Caco-2 (cell line): ENCODE results near the gene NELFB. TPM values are rescaled to one million over a fixed set of nuclear protein-coding genes. Genes with fewer than 3 reads are reported as not detected.

Source experiments
- BruUV-seq: library from RNA; stranded (reverse); fragments of 400-500 nt; replicated peaks from 2 replicates; lab custom pipeline; 2021; lab: Mats Ljungman, UMichigan
- CTCF ChIA-PET: fragments of 300-600 bp; sonication (Branson Sonifier 250); formaldehyde crosslinking; loops from one replicate; lab custom pipeline; 2022; ENCODE audit warnings: antibody characterized with exemption; lab: Charles Lee
- POLR2A ChIA-PET: fragments of 300-600 bp; sonication (Branson Sonifier 250); formaldehyde crosslinking; loops from one replicate; lab custom pipeline; 2022; ENCODE audit warnings: antibody characterized with exemption; lab: Charles Lee
- DNase-seq, 2 experiments: peaks; one replicate each; pipeline versions ENCODE4 v3.0.0 to v3.0.0-alpha.2; 2020 to 2022
- H3K27me3 ChIP-seq: replicated peaks from 2 replicates; pipeline ENCODE4 v1.6.0; 2011; ENCODE audit warnings: low read length; ENCODE audit not compliant: control insufficient read depth, insufficient read depth
- H3K36me3 ChIP-seq: 2 replicates; pipeline ENCODE4 v1.5.1; 2011; ENCODE audit warnings: low read length; ENCODE audit not compliant: control insufficient read depth, insufficient read depth
- H3K4me1 ChIP-seq: fragments of 250-450 bp; sonication (Bioruptor Pico); 2 replicates; pipeline ENCODE4 v1.5.1; 2020; ENCODE audit warnings: mild to moderate bottlenecking
- H3K4me3 ChIP-seq: 2 replicates; pipeline ENCODE4 v1.5.1; 2011; ENCODE audit warnings: low read depth, mild to moderate bottlenecking, control low read depth, low read length
- H3K9me3 ChIP-seq: fragments of 250-450 bp; sonication (Bioruptor Pico); 2 replicates; pipeline ENCODE4 v1.5.1; 2020; ENCODE audit warnings: mild to moderate bottlenecking, moderate library complexity
- H3K27ac Mint-ChIP-seq: one replicate; pipeline ENCODE4 v1.8.0; 2022; ENCODE audit warnings: mixed read lengths; ENCODE audit not compliant: unreplicated experiment
- H3K27me3 Mint-ChIP-seq: one replicate; pipeline ENCODE4 v1.8.0; 2022; ENCODE audit warnings: mixed read lengths; ENCODE audit not compliant: insufficient read depth, unreplicated experiment
- H3K36me3 Mint-ChIP-seq: one replicate; pipeline ENCODE4 v1.8.0; 2022; ENCODE audit warnings: mild to moderate bottlenecking, mixed read lengths; ENCODE audit not compliant: insufficient read depth, unreplicated experiment
- H3K4me1 Mint-ChIP-seq: one replicate; pipeline ENCODE4 v1.8.0; 2022; ENCODE audit warnings: low read depth, mixed read lengths; ENCODE audit not compliant: unreplicated experiment
- H3K4me3 Mint-ChIP-seq: one replicate; pipeline ENCODE4 v1.8.0; 2022; ENCODE audit warnings: mild to moderate bottlenecking, moderate library complexity, mixed read lengths; ENCODE audit not compliant: unreplicated experiment
- H3K9me3 Mint-ChIP-seq: one replicate; pipeline ENCODE4 v1.8.0; 2022; ENCODE audit warnings: mixed read lengths; ENCODE audit not compliant: unreplicated experiment
- intact Hi-C: fragments of 100-400 bp; cut with micrococcal nuclease; formaldehyde crosslinking; loops from one replicate; pipeline ENCODE4 v1.10.0; 2022; ENCODE audit not compliant: unreplicated experiment
- total RNA-seq: library from RNA; stranded (reverse); gene quantifications from 2 replicates; pipeline ENCODE4 v1.2.3, GENCODE V29; 2022
- TF ChIP-seq, protein P1 (sequence below), 2 experiments: fragments of 200-600 bp in 1 of 2; IDR thresholded peaks; 1 replicate in 1 of 2; 2 replicates in 1 of 2; pipeline versions ENCODE4 v1.5.1 to v1.8.0; 2011 to 2022; ENCODE audit warnings: antibody characterized with exemption in 1 of 2, control low read depth in 1 of 2, inconsistent platforms in 1 of 2, low read depth in 1 of 2, low read length in 1 of 2, mild to moderate bottlenecking in 1 of 2, moderate library complexity in 1 of 2; ENCODE audit not compliant: insufficient read depth in 1 of 2, severe bottlenecking in 1 of 2, unreplicated experiment in 1 of 2

NELFB gene
- total RNA-seq, 1 experiment from 2014 or later = 79.1 TPM

DNA sequence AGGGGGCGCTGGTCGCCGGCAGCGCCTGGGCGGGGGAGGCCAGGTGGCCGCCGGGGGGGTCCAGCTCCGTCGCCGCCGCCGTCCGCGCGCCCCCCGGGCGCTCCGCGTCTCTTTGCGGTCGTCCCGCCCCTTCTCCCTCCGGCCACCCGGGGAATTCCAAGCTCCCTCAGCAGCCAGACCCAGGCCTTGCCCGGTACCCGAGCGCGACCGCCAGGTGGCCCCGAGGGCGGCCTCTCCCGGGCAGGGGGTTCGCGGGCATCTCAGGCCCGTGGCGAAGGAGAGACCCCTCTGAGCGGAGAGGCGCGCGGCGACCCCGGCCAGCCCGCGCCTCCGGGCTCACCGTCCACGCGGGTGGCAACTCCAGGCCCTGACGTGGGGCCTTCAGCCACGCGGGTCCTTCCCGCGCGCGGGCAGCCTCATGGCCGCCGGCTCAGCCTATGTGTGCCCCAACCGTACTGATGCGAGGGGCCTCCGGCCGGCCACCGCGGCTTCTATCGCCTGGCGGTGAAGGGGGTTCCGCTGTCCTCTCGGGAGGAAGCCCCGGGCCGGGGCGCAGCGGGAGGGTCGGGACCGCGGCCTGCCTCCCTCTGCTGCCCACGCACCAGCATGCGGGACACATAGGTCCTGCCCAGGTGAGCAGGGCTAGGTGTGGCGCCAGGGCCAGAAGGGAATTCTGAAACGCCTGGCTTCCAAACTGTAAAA lies 47.5 kb downstream of the NELFB start:
- ChIA-PET POLR2A (interaction anchor here (0.5 to 1.8 kb wide), 14 partner anchors 9 to 455 kb away, joined by 3 to 40 read pairs (median 6); partner anchors contain the start of genes ENTPD8, EXD3, MAN1B1 and NOXA1), CTCF (interaction anchor here (0.6 to 2.0 kb wide), 18 partner anchors 8 to 357 kb away, joined by 3 to 18 read pairs (median 6); partner anchors contain the start of genes ENTPD8, EXD3, MRPL41 and NOXA1)
- Mint-ChIP-seq H3K27me3 (no peaks in the 10 kb centered on the region), H3K36me3 (peaks cover 25% of the 10 kb centered on the region), H3K4me3 (peak overlapping the region; percentile 90), H3K27ac (no peak overlapping the region), H3K4me1 (no peaks in the 10 kb centered on the region), H3K9me3 (no peaks in the 10 kb centered on the region)
- TF ChIP-seq, protein P1, sequence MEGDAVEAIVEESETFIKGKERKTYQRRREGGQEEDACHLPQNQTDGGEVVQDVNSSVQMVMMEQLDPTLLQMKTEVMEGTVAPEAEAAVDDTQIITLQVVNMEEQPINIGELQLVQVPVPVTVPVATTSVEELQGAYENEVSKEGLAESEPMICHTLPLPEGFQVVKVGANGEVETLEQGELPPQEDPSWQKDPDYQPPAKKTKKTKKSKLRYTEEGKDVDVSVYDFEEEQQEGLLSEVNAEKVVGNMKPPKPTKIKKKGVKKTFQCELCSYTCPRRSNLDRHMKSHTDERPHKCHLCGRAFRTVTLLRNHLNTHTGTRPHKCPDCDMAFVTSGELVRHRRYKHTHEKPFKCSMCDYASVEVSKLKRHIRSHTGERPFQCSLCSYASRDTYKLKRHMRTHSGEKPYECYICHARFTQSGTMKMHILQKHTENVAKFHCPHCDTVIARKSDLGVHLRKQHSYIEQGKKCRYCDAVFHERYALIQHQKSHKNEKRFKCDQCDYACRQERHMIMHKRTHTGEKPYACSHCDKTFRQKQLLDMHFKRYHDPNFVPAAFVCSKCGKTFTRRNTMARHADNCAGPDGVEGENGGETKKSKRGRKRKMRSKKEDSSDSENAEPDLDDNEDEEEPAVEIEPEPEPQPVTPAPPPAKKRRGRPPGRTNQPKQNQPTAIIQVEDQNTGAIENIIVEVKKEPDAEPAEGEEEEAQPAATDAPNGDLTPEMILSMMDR (IDR thresholded peaks at IDR 0.05; ENCODE audit: insufficient read depth in 1 of 2, low read depth in 1 of 2, low read length in 1 of 2, severe bottlenecking in 1 of 2, unreplicated experiment in 1 of 2) = peak; percentile 71 to 77
- Histone ChIP-seq H3K4me1 (peaks cover 18% of the 10 kb centered on the region), H3K27me3 (no peaks in the 10 kb centered on the region), H3K36me3 (no peaks in the 10 kb centered on the region), H3K9me3 (no peaks in the 10 kb centered on the region), H3K4me3 (peak overlapping the region; percentile 57)
- intact Hi-C loops = loop anchor here (5.0 kb wide), 1 partner anchor 120 kb away; the partner anchor contains the start of genes EXD3 and NOXA1
- TSS peak; percentile 34 for BruUV-seq
- peak; percentile 32 to 80 for DNase-seq

DNA sequence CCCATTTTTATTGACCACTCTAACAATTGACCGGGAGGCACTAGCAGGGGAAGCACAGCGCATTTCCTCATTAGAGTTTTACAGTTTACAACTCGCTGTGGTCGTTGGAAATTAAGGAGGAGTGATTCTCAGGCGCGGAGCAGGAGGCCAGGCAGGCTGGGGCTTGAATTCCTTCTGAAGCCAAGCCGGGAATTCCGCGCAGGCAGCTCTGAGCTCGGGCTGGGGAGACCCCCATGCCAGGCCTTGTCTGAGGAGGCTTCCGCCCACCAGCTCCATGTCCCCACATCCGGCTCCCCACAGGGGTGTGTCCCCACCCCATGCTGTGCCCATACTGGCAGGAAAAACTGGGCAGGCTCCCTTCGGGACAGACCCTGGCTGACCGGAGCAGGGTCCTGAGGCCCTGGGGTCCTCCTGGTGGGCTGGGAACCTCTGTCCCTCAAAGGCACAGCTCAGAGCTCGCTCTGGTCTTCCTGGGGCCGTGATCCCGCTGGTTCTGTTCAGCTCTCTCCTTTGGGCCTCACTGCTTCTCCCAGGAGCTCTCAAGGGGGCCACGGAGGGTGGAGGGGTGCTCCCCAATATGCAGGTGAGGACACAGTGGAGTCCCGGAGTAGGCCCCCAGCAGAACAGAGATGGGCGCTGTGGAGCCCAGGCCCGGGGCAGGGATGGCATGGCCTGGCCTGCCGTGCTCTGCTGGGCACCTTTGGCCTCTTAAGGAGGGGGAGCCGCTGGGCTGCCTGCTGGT lies 48.2 kb downstream of the NELFB start:
- Histone ChIP-seq H3K27me3 (no peaks in the 10 kb centered on the region), H3K4me3 (peak overlapping the region; percentile 57), H3K36me3 (no peaks in the 10 kb centered on the region), H3K4me1 (peaks cover 23% of the 10 kb centered on the region), H3K9me3 (no peaks in the 10 kb centered on the region)
- no TSS peak for BruUV-seq
- ChIA-PET CTCF (interaction anchor here (1.7 to 2.0 kb wide), 4 partner anchors 10 to 138 kb away, joined by 7 to 14 read pairs (median 8); partner anchors contain the start of gene ENTPD8), POLR2A (no interaction called here)
- peaks cover 25% of the 10 kb centered on the region for H3K36me3 Mint-ChIP-seq
- no peak overlapping the region for H3K27ac Mint-ChIP-seq
- H3K4me3 Mint-ChIP-seq = peak overlapping the region; percentile 47
- TF ChIP-seq, protein P1 (IDR thresholded peaks at IDR 0.05; ENCODE audit: insufficient read depth in 1 of 2, low read depth in 1 of 2, low read length in 1 of 2, severe bottlenecking in 1 of 2, unreplicated experiment in 1 of 2) = no peak
- no peaks in the 10 kb centered on the region for H3K9me3 Mint-ChIP-seq
- DNase-seq = peak in 1 of 2 experiments; percentile 36
- H3K4me1 Mint-ChIP-seq = no peaks in the 10 kb centered on the region
- intact Hi-C loops = loop anchor here (5.0 kb wide), 1 partner anchor 119 kb away; the partner anchor contains the start of genes EXD3 and NOXA1
- no peaks in the 10 kb centered on the region for H3K27me3 Mint-ChIP-seq

DNA sequence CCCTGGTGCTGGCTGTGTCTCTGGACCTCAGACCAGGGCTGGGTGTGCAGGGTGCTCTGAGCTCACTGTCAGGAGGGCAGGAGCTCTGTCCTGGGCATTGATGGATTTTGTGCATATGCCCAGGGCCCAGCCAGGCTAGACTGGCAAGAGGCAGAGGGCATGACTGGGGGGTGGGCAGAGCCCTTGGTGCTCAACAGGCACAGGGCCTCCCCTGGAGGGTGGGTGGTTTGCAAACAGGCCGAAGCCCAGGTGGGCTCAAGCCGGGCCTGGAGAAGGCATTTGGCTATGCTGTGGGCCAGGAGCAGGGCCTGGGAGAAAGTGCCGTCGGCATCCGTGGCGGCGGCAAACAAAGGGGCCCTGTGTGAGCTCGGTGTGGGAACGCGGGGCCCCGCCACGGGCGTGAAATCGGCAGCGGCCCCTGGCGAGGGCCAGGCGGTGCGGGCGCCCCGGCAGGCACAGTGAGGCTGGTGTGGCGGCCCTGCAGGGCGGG lies 48.8 kb downstream of the NELFB start:
- Mint-ChIP-seq H3K36me3 (peaks cover 22% of the 10 kb centered on the region), H3K27ac (no peak overlapping the region), H3K9me3 (no peaks in the 10 kb centered on the region), H3K4me1 (no peaks in the 10 kb centered on the region), H3K27me3 (no peaks in the 10 kb centered on the region), H3K4me3 (peak overlapping the region; percentile 47)
- CTCF ChIA-PET = interaction anchor here (1.3 kb wide), 1 partner anchor 17 kb away, joined by 4 read pairs; no protein-coding TSS in a partner anchor
- no peaks in the 10 kb centered on the region for H3K9me3 ChIP-seq
- POLR2A ChIA-PET = no interaction called here
- H3K4me1 ChIP-seq = peaks cover 23% of the 10 kb centered on the region
- TF ChIP-seq, protein P1 (IDR thresholded peaks at IDR 0.05; ENCODE audit: insufficient read depth in 1 of 2, low read depth in 1 of 2, low read length in 1 of 2, severe bottlenecking in 1 of 2, unreplicated experiment in 1 of 2) = no peak
- H3K27me3 ChIP-seq = no peaks in the 10 kb centered on the region
- H3K4me3 ChIP-seq = no peak overlapping the region
- no peaks in the 10 kb centered on the region for H3K36me3 ChIP-seq
- no TSS peak for BruUV-seq
- intact Hi-C loops = loop anchor here (5.0 kb wide), 1 partner anchor 118 kb away; the partner anchor contains the start of genes EXD3 and NOXA1
- no peak for DNase-seq
